Skeletal muscle cell (primary cell): ENCODE results near the gene PPM1L.

ENCODE experiments used
- DNase-seq: peaks from one replicate; pipeline ENCODE4 v3.0.0-alpha.2; 2010; ENCODE audit warnings: low read depth
- H3K4me3 ChIP-seq: 2 replicates; pipeline ENCODE4 v1.5.1; 2011; ENCODE audit warnings: low read depth, mild to moderate bottlenecking, control low read depth, low read length, moderate library complexity

Gene PPM1L

GRCh38 chr3:160797356-160797755 is 41.3 kb downstream of the PPM1L start:
- DNase-seq, result no peak
- no peak overlapping the region for H3K4me3 ChIP-seq

- DNase-seq, result peak; percentile 15
- H3K4me3 ChIP-seq, result no peak overlapping the region
Measured at GRCh38 chr3:160801386-160802118, 45.5 kb downstream of the PPM1L start.

- DNase-seq, result peak; percentile 6
- no peak overlapping the region for H3K4me3 ChIP-seq
Measured at GRCh38 chr3:160804762-160805161, 48.7 kb downstream of the PPM1L start.

GRCh38 chr3:160806094-160806493 is 50.1 kb downstream of the PPM1L start:
- no peak for DNase-seq

GRCh38 chr3:160806686-160807085 is 50.7 kb downstream of the PPM1L start:
- no peak for DNase-seq
- no peak overlapping the region for H3K4me3 ChIP-seq

More at GRCh38 chr3:160806094-160806493, 50.1 kb downstream of the PPM1L start:
- no peak overlapping the region for H3K4me3 ChIP-seq

GRCh38 chr3:160808838-160809237 is 52.8 kb downstream of the PPM1L start:
- H3K4me3 ChIP-seq, result no peak overlapping the region
- DNase-seq, result no peak

GRCh38 chr3:160809453-160809852 is 53.4 kb downstream of the PPM1L start:
- no peak for DNase-seq
- H3K4me3 ChIP-seq, result no peak overlapping the region

GRCh38 chr3:160810362-160811236 is 54.6 kb downstream of the PPM1L start:
- H3K4me3 ChIP-seq, result no peak overlapping the region
- DNase-seq, result peak; percentile 12

- no peak for DNase-seq
- H3K4me3 ChIP-seq, result no peak overlapping the region
Measured at GRCh38 chr3:160811237-160811548, 55.2 kb downstream of the PPM1L start.

GRCh38 chr3:160812304-160812703 is 56.3 kb downstream of the PPM1L start:
- H3K4me3 ChIP-seq, result no peak overlapping the region
- DNase-seq, result no peak

- no peak for DNase-seq
Measured at GRCh38 chr3:160815280-160815679, 59.2 kb downstream of the PPM1L start.

GRCh38 chr3:160820022-160820421 is 64.0 kb downstream of the PPM1L start:
- no peak overlapping the region for H3K4me3 ChIP-seq
- no peak for DNase-seq

More at GRCh38 chr3:160815280-160815679, 59.2 kb downstream of the PPM1L start:
- no peak overlapping the region for H3K4me3 ChIP-seq

GRCh38 chr3:160820430-160820829 is 64.4 kb downstream of the PPM1L start:
- no peak overlapping the region for H3K4me3 ChIP-seq
- no peak for DNase-seq

- H3K4me3 ChIP-seq, result no peak overlapping the region
- DNase-seq, result no peak
Measured at GRCh38 chr3:160822936-160823335, 66.9 kb downstream of the PPM1L start.

GRCh38 chr3:160825311-160825800 is 69.3 kb downstream of the PPM1L start:
- DNase-seq, result no peak
- H3K4me3 ChIP-seq, result no peak overlapping the region

- no peak overlapping the region for H3K4me3 ChIP-seq
- no peak for DNase-seq
Measured at GRCh38 chr3:160826408-160826807, 70.4 kb downstream of the PPM1L start.

- no peak overlapping the region for H3K4me3 ChIP-seq
- DNase-seq, result no peak
Measured at GRCh38 chr3:160826991-160827390, 71.0 kb downstream of the PPM1L start.

- no peak for DNase-seq
Measured at GRCh38 chr3:160827516-160827915, 71.5 kb downstream of the PPM1L start.

GRCh38 chr3:160828880-160829279 is 72.8 kb downstream of the PPM1L start:
- no peak for DNase-seq
- H3K4me3 ChIP-seq, result no peak overlapping the region

More at GRCh38 chr3:160827516-160827915, 71.5 kb downstream of the PPM1L start:
- H3K4me3 ChIP-seq, result no peak overlapping the region

GRCh38 chr3:160829486-160830009 is 73.5 kb downstream of the PPM1L start:
- no peak for DNase-seq
- H3K4me3 ChIP-seq, result no peak overlapping the region
